ENCODE measurements around the gene RMRP.

GRCh38 chr9:35662437-35662836 is 4.6 kb upstream of the RMRP start:
- TF ChIP-seq CTCF (IDR thresholded peaks at IDR 0.05; ENCODE audit: low read depth, low read length, poor library complexity, severe bottlenecking) = no peak
- TF ChIP-seq EZH2phosphoT487 (IDR thresholded peaks at IDR 0.05; ENCODE audit: borderline replicate concordance, low read length) = no peak
